Stimulated activated CD4-positive, alpha-beta T cell treated with anti-CD3 and anti-CD28 coated beads, Interleukin-1b, Interleukin-23, amount 100 ng/mL, for 24 hours (primary cell): ENCODE data around the gene CCDC186.
"Not testable (repeated sequence)": the region's sequence is repeated elsewhere in the genome, so short reads cannot be mapped to it uniquely, and the experiment has no call there.

ENCODE experiments used
- DNase-seq, 4 experiments: peaks; one replicate each; pipeline ENCODE4 v3.0.0-alpha.2; 2020; ENCODE audit warnings: low read depth in 4 of 4, low spot score in 1 of 4

CCDC186 gene

DNA sequence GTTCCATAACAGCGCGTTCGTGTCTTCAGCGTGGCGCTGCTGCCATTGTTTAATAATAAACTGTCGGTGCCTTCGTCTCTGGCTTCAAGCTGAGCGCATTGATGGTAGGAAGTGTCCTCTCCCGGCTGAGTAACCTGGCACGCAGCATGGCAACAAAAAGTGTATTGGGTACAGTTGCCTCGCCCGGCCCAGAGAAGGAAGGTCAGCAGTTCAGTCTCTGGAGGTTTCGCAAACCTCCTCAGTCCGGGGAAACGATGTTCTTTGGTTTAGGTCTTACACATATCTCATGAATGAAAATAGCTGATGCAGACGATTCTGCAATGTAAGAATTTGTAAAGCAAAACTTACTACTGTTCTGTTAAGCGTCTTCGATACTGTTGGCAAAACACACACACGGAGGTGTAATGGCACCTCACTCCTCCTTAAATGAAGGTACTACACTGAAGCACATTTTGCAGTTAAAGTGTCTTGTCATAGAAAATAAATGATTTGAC, 739 bp upstream of the CCDC186 start:
- DNase-seq, result no peak

DNA sequence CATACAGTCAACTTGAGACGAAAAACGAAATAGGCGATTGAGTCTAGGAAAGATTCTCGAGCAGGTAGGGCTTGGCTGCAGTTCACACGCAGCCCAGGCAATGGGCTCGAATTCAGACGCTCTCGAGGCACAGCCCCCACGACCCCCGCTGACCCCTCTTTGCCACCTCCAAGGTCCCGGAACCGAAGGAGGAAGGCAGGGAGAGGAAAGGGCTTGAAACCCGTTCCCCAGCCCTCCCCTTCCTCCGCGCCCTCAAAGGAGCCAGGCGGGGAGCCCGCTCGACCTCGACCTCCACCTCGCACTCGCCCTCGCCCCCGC, 441 bp downstream of the CCDC186 start:
- DNase-seq, result no peak

DNA sequence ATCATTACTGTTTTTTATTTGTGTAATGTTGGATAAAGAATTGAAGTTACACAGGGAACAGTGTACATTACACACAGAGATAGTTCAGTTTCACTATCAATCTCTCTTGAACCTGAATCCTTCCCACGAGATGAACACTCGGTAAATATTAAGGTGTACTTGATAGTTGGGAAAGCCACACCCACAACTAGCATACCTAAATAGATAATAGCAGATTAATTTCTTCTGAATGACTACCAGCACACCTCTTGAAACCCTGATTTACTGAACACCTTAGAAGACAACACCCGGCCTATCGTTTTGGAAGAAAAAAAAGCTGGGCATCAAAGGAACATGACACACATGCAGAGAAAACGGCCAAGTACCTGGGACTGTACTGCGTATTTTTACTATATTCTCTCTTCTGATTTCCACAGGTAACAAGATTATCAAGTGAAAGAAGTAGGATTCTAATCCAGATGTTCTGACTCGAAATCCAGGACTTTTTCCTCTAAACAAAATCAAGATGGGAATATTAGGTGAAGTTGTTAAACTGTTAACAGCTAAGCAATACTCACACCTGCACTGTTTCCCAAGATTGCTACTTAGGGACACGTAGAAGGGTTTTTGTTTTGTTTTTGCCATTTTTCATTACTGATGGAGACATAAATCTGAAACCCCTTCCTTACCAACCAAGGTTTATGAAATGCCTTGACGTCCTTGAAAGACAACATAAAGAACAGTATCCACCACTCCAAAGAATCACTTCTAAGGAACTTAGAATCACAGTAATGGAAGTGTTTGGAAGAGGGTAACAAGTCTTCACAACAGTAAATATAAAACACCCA, 1.0 kb downstream of the CCDC186 start:
- DNase-seq, result no peak

DNA sequence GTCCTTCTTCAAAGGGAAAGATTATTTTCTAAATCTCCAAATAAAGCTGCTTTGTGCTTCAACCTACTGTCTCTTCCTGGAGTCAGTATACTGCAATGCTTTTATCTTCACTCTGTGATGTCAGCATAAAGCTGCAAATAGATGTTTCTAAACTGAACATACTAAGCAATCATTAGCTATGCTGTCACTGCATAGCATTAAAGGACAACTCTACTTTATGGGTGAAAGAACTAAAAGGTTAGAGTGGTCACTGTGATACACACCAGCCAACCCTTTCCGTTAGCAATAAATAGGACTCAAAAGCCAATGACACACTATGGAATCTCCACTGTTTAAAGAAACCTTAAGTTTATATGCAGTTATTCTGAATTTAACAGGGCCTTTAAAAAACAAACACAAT, 1.8 kb downstream of the CCDC186 start:
- no peak for DNase-seq

DNA sequence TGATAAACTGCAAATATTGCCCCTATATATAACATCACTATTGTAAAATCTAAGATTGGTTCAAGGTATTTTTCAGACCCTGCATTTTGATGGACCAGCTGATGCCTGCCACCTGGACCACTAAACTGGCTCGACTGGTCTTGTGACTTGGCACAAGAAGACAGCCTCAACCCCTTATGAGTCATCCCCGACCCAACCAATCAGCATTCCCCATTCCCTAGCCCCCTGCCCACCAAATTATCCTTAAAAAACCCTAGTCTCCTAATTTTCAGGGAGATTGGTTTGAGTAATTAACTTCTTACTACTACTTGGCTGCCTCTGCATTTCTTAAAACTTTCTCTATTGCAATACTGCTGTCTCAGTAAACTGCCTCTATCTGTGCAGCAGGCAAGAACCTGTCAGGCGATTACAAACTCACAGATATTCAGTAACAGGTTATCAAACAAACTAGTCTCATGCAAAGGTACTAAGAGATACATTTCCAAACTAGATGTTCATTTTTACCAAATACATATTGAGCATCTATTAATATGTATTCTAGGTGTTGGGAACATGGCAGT, 5.5 kb downstream of the CCDC186 start:
- DNase-seq, result no peak

DNA sequence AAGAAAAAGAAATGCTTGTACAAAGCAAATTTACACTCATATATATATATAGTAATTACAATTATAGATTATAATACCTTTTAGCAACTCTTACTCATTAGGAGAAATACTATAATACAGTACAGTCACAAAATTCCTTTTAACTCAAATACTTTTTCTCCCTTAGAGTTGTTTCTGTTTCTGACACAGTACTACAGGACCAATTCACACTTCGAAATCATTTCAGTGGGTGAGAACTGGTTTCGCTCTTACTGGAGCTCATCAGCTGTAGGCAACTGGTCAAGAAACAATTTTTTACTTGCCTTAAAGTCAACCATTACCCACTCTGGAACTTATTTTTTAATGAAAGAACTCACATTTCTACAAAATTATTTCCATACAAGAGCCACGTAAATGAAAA, 6.0 kb downstream of the CCDC186 start:
- no peak for DNase-seq

DNA sequence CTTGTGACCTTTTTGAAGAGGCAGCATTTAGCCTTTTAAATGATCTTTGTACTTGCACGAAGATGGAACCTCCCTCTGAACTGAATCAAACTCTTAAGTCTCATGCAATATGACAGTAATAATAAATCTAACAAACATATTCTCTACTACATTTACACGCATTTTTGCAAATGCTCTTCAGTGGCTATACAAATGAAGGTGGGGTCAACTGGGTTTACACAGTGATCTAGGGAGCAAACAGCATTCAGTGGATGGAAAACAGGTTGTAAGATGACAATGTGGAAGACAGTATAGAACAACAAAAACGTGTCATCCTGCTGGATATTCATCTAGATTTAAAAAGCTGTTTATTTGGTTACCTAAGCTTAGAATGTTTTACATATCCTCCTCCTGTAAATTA, 7.5 kb downstream of the CCDC186 start:
- DNase-seq, result no peak

DNA sequence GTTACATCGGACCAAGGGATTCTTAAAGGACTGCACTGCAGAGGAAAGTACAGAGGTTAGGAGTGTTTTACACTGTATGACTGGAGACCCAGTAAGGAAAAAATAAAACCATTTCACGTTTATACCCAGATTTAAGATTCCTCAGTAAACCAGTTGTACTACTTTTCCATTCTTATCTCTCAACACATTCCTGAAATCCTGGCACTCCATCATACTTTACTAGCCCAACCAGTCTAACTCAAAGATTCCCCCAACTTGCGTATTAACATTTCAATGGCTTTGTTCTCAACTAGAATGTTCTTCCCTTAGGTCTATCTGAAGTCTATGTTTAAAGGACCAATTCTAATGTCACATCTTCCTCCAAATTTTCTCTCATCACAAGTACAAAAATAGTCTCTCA, 8.0 kb downstream of the CCDC186 start:
- no peak for DNase-seq

DNA sequence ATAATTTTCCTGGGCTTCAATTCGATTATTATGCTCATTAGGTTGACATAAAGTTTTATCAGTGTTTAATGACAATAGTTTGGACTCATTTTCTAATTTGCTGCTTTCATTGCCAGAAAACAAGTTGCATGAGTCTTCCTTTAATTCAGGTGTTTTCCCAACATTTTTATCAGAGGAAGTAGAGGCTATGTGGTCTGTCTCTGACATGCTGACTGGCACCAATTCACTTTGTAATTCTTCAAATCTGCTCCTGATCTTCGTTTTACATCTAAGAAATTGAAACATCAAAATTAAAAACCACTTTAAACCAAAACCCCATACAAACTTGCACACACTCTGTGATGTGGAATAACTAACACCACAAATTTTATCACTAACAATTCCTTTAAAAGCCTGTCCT, 10.9 kb downstream of the CCDC186 start:
- DNase-seq, result no peak

DNA sequence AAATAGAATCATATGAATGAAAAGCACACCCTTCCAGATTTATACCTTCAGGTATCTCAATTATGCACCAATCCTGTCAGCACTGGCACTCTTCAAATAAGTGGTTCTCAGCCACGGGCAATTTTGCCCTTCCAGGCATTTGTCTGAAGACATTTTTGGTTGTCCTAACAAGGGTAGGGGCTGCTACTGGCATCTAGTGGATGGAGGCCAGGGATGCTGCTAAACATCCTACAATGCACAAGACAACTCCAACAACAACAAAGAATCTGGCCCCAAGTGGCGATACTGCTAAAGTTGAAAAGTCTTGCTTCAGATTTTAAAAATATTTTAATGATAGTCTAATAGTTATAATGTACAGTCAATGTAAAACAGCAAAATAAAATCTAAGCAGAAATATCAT, 16.1 kb downstream of the CCDC186 start:
- DNase-seq, result no peak

DNA sequence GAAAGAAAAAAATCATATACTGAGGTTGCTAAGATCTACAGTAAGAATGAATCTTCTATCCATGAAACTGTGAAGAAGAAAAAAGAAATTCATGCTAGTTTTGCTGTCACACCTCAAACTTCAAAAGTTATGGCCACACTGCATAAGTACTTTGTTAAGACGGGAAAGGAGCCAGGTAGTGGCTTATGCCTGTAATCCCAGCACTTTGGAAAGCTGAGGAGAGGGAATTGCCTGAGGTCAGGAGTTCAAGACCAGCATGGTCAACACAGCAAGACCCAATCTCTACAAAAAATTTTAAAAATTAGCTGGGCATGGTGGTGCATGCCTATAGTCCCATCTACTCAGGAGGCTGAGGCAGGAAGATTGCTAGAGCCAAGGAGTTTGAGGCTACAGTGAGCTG, 22.1 kb downstream of the CCDC186 start:
- no peak for DNase-seq

DNA sequence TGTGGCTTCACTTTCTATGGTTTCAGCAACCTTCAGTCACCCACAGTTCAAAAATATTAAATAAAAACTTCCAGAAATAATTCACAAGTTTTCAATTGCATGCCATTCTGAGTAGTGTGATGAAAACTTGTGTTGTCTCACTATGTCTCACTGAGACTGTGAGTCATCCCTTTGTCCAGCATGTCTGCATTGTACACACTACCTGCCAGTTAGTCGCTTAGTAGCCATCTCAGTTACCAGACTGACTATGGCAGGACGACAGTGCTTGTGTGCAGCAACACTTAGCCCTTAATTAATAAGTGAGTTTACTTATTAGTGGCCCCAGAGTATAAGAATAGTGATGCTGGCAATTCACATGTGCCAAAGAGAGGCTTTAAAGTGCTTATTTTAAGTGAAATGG, 22.5 kb downstream of the CCDC186 start:
- DNase-seq, result no peak

DNA sequence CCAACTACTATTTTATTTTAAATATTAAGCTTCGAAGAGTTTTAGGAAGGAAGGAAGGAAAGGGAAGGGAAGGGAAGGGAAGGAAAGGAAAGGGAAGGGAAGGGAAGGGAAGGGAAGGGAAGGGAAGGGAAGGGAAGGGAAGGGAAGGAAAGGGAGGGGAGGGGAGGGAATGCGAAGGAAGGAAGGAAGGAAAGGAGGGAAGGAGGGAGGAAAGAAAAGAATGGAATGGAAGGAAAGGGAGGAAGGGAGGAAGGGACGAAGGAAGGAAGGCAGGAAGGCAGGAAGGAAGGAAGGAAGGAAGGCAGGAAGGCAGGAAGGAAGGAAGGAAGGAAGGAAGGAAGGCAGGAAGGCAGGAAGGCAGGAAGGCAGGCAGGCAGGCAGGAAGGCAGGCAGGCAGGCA, 24.5 kb downstream of the CCDC186 start:
- DNase-seq, result not testable (repeated sequence)

DNA sequence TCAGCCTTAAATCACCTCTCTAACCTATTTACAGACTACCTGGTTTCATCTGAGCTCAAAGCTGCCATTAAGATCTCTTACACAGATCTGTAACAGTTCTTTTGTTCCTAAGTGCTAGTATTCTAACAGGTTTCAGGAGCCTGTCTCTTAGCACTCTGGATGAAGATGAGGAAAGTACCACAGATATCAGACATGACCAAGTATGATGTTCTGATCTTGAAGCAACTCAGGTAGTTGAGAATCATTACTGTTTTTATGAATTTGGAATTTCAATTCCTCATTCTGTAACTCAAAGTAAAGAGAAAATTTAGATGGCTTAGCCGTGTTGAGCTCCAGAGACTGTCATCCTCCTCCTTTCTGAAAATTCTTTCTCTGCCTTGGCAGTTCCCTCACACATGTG, 30.8 kb downstream of the CCDC186 start:
- DNase-seq, result no peak

DNA sequence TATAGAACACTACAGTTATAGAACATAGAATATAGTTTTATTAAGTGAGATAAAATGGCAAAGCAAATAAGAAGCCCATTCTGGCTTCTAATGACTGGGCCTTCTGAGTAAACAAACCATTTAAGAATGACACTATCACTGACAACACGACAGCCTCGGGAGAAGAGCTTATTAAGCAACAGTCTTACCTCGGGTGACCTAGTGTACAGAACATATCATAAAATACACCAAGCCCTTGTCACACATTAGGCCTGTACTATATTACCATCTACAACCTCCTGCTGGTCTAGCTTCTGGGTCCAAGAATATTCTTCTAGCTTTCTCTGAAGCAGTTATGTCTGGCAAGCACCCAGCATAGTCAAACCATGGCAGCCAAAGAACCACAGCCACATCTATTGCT, 32.0 kb downstream of the CCDC186 start:
- no peak for DNase-seq

DNA sequence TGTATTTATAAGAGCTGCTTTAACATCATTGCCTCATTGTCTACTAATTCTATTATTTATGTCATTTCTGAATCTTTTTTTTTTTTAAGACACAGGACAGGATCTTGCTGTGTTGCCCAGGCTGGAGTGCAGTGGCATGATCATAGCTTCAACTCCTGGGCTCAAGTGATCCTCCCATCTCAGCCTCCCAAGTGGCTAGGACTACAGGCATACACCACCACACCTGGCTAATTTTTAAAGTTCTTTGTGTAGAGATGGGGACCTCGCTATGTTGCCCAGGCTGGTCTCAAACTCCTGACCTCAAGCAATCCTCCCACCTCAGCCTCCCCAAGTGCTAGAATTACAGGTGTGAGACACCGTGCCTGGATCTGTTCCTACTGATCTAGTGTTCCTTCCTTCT, 33.2 kb downstream of the CCDC186 start:
- not testable (repeated sequence) for DNase-seq

DNA sequence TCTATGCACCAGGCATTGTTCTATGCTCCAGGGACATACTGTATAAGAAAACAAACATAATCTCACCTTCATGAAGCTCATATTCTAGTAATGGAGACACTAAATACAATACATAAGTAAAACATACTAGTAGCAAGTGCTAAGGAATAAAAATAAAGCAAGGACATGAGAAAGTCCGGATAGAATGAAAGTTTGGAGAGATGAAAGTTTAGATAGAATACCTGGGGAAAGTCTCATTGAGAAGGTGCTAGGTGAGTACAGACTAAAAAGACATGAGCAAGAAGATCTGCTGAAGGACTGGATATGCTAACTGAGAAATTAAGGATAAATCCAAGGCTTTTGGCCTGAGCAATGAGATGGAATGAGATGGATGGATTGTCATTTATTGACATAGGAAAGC, 34.0 kb downstream of the CCDC186 start:
- no peak for DNase-seq

DNA sequence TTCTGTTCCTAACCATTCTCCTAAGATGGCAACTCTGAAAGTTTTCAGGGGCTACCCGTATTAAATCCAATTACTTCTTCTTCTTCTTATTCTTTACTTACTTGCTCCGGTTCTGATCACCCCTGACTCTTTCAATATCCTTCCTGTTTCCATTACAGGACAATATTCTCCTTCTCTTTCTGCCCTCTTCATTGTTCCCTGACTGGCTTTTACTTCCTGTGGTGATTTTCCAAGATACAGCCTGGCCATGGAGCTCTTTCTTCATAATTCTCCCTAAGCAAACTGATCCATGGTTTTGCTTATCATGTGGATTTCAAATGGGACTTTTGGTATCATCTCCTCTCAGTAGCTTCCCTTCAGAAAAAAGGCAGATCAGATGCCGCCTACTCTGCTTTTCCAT, 35.4 kb downstream of the CCDC186 start:
- no peak for DNase-seq

DNA sequence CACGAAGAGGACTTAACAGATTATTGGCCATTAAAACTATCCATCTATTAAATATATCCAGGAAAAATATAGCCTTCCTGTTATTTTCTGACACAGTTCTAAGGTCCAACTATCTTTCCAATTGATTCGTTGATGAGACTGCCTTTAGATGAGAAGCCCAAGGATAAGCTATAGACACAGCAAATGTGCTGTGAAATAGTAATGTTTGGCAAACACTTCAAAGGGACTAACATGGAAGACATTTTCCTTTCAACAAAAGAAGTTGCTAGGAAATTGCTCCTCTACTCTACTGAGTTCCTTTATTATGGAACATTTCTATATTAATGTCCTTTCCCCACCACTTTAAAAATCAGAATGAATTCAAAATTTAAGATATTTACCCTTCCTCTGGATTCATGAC, 38.5 kb downstream of the CCDC186 start:
- no peak for DNase-seq

DNA sequence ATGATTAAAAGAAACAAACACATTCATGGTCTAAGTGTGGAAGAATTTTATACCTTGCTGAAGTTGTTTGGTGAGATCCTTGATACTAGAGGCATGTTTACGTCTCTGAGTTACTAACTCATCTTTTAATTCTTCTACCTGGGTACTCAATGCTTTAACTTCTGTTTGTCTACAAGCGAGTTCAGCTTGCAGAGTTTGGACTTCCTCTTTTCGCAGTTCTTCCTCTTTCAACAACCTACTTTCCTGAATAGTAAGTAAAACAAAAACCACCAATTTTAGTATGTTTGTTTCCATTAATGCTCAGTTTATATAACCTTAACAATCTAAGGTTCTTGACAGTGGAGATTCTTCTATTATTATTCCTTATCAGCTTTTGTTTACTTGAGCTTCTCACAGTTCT, 42.9 kb downstream of the CCDC186 start:
- DNase-seq, result no peak

DNA sequence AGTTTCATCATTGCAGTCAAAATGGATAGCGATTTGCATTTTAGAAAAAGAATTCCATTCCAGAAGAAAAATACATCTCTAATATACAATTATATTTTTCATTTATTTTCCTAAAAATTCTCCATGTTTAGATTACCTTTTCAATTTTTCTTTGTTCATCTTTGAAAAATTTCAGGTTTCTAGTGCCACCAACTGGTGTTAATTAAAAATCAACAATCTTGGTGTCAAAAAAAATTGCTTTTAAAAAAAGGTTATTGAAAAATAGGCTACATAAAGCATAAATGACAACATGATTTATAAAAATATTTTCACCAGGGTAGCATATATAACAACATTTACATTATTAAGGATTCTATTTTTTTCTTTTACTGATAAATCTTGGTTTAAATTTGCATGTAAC, 53.0 kb downstream of the CCDC186 start:
- DNase-seq, result no peak

DNA sequence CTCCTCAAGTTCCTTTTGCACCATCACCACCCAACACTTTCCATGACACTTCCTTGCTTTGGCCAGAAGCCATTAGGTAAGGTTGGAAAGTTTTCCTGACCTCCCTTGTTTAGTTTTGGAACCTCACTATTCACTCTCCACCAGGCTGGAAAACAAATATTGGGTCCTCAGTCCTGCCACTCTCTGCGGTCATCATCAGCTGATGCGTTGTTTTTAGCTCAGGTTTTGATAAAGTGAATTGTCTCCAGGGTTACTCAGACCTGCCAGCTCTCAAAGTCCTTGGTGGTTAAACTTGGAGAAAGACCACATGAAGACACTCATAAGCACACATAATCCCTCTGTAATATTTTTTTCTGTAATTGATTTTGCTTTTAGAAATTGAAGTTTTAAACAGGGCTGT, 55.5 kb downstream of the CCDC186 start:
- DNase-seq, result no peak

DNA sequence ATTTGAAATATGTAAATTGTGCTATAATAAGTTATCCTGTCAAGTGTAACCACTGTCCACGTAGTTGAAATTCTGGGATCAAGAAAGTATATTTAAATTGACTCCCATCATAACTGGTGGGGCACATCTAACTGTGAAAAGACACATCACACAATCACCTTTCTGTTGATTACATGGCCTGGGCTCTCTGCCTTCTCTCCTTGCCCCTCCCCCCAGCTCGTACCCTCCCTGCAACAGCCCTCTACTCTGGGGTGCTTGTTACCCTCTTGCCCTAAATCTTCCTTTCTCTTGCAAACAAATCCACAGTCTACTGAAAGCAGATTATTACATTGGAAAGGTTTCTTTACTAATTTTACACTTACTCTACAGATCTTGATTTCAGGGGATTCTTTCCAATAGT, 56.3 kb downstream of the CCDC186 start:
- DNase-seq, result no peak
